HepG2 (cell line): ENCODE data around the gene IFIT1. TPM values are rescaled to one million over a fixed set of nuclear protein-coding genes. Genes with fewer than 3 reads are reported as not detected.

Source experiments
- AHR ChIP-seq: IDR thresholded peaks from 2 replicates; pipeline ENCODE4 v1.6.1; 2018; ENCODE audit warnings: missing genetic modification reagents, missing compliant biosample characterization
- DNMT1 ChIP-seq: sonication (generic); formaldehyde crosslinking; IDR thresholded peaks from 2 replicates; pipeline ENCODE4 v1.5.1; 2020; ENCODE audit warnings: mild to moderate bottlenecking, missing genetic modification reagents
- FOXA3 ChIP-seq: IDR thresholded peaks from 2 replicates; pipeline ENCODE4 v1.6.1; 2016; ENCODE audit warnings: missing genetic modification reagents, missing compliant biosample characterization
- HOXD1 ChIP-seq: sonication (generic); formaldehyde crosslinking; IDR thresholded peaks from 2 replicates; pipeline ENCODE4 v1.5.0; 2020; ENCODE audit warnings: missing genetic modification reagents
- MIER3 ChIP-seq: IDR thresholded peaks from 2 replicates; pipeline ENCODE4 v1.6.1; 2016; ENCODE audit warnings: missing compliant biosample characterization, borderline replicate concordance
- MTA3 ChIP-seq: sonication (generic); formaldehyde crosslinking; IDR thresholded peaks from 2 replicates; pipeline ENCODE4 v1.4.0; 2020; ENCODE audit warnings: missing genetic modification reagents
- NONO ChIP-seq, 2 experiments: fragments of 450-650 bp in 1 of 2; sonication (generic) in 1 of 2; formaldehyde crosslinking in 1 of 2; IDR thresholded peaks in 1 of 2; conservative IDR thresholded peaks in 1 of 2; 2 replicates each; pipeline versions ENCODE4 v1.6.1 to v1.8.0; 2017 to 2022; ENCODE audit warnings: mild to moderate bottlenecking in 1 of 2, missing genetic modification reagents in 1 of 2, moderate library complexity in 1 of 2
- PAWR ChIP-seq: sonication (generic); formaldehyde crosslinking; IDR thresholded peaks from 2 replicates; pipeline ENCODE4 v1.4.0; 2020; ENCODE audit warnings: missing genetic modification reagents, mild to moderate bottlenecking, borderline replicate concordance
- PCBP1 ChIP-seq: fragments of 200-400 bp; formaldehyde crosslinking; IDR thresholded peaks from 2 replicates; pipeline ENCODE4 v1.6.1; 2017; ENCODE audit warnings: mild to moderate bottlenecking, low read depth, low read length, borderline replicate concordance
- PHF20 ChIP-seq: sonication (generic); formaldehyde crosslinking; IDR thresholded peaks from 2 replicates; pipeline ENCODE4 v1.5.0; 2020; ENCODE audit warnings: mild to moderate bottlenecking, missing genetic modification reagents
- POLR2A ChIP-seq, 2 experiments: IDR thresholded peaks; 2 replicates each; pipeline ENCODE4 v1.6.1; 2011; ENCODE audit warnings: low read depth in 2 of 2, low read length in 2 of 2, mild to moderate bottlenecking in 1 of 2, moderate library complexity in 1 of 2; ENCODE audit not compliant: insufficient read depth in 1 of 2
- SRSF9 ChIP-seq: fragments of 200-400 bp; formaldehyde crosslinking; IDR thresholded peaks from 2 replicates; pipeline ENCODE4 v1.6.1; 2018; ENCODE audit warnings: borderline replicate concordance, mild to moderate bottlenecking, low read depth, low read length; ENCODE audit not compliant: insufficient read depth, poor library complexity, severe bottlenecking
- SUZ12 ChIP-seq: fragments of 150-350 bp; IDR thresholded peaks from 2 replicates; pipeline ENCODE4 v1.6.1; 2014; ENCODE audit warnings: low read depth, low read length
- TAF1 ChIP-seq: sonication (generic); formaldehyde crosslinking; IDR thresholded peaks from 2 replicates; pipeline ENCODE4 v1.4.0; 2020; ENCODE audit warnings: missing genetic modification reagents
- TGIF2 ChIP-seq: IDR thresholded peaks from 2 replicates; pipeline ENCODE4 v1.6.1; 2016; ENCODE audit warnings: control low read depth, missing compliant biosample characterization
- ZBTB44 ChIP-seq: sonication (generic); formaldehyde crosslinking; IDR thresholded peaks from 2 replicates; pipeline ENCODE4 v1.4.0; 2020; ENCODE audit warnings: missing genetic modification reagents
- ZNF230 ChIP-seq: sonication (generic); formaldehyde crosslinking; IDR thresholded peaks from 2 replicates; pipeline ENCODE4 v1.4.0; 2020; ENCODE audit warnings: mild to moderate bottlenecking, missing genetic modification reagents
- ZNF24 ChIP-seq: fragments of 450-650 bp; IDR thresholded peaks from 2 replicates; pipeline ENCODE4 v1.6.1; 2017; ENCODE audit warnings: antibody characterized with exemption, mild to moderate bottlenecking
- ZNF30 ChIP-seq: sonication (generic); formaldehyde crosslinking; IDR thresholded peaks from 2 replicates; pipeline ENCODE4 v1.5.0; 2020; ENCODE audit warnings: mild to moderate bottlenecking, missing genetic modification reagents
- ZNF446 ChIP-seq: sonication (generic); formaldehyde crosslinking; IDR thresholded peaks from 2 replicates; pipeline ENCODE4 v1.5.0; 2020; ENCODE audit warnings: mild to moderate bottlenecking, missing genetic modification reagents
- ZNF468 ChIP-seq: sonication (generic); formaldehyde crosslinking; IDR thresholded peaks from 2 replicates; pipeline ENCODE4 v1.8.0; 2022; ENCODE audit warnings: mild to moderate bottlenecking, moderate library complexity, missing genetic modification reagents
- ZNF580 ChIP-seq: IDR thresholded peaks from 2 replicates; pipeline ENCODE4 v1.6.1; 2016; ENCODE audit warnings: low read depth, borderline replicate concordance
- ZNF746 ChIP-seq: sonication (generic); formaldehyde crosslinking; IDR thresholded peaks from 2 replicates; pipeline ENCODE4 v1.8.0; 2022; ENCODE audit warnings: mild to moderate bottlenecking, missing genetic modification reagents
- ZNF790 ChIP-seq: sonication (generic); formaldehyde crosslinking; IDR thresholded peaks from 2 replicates; pipeline ENCODE4 v1.8.0; 2022; ENCODE audit warnings: missing genetic modification reagents, mild to moderate bottlenecking, borderline replicate concordance
- ZSCAN25 ChIP-seq: sonication (generic); formaldehyde crosslinking; IDR thresholded peaks from 2 replicates; pipeline ENCODE4 v1.8.0; 2022; ENCODE audit warnings: mild to moderate bottlenecking, missing genetic modification reagents
- polyA plus RNA-seq, 8 experiments: library from polyadenylated mRNA; depleted of rRNA in 3 of 8; stranded (reverse) in 7 of 8; unstranded in 1 of 8; fragments of >200 nt; fragmentation: Illumina TruSeq in 4 of 8; extraction: Trizol in 4 of 8; gene quantifications; 2 replicates each; pipeline versions ENCODE4 v1.2.1 to v1.2.3, GENCODE V29; 2011 to 2016; ENCODE audit warnings: low read depth in 4 of 8, missing spikeins in 1 of 8, mixed read lengths in 1 of 8; ENCODE audit not compliant: insufficient read depth in 1 of 8
- total RNA-seq, 5 experiments: library from RNA; depleted of rRNA; stranded (reverse); fragments of >200 nt; fragmentation: Illumina TruSeq; extraction: Trizol; gene quantifications; 2 replicates each; pipeline ENCODE4 v1.2.3, GENCODE V29; 2016; ENCODE audit warnings: low read depth in 1 of 5
- TF ChIP-seq, protein P1 (sequence below): IDR thresholded peaks from 2 replicates; pipeline ENCODE4 v1.6.1; 2016; ENCODE audit warnings: missing biosample characterization, missing genetic modification reagents, low read depth
- TF ChIP-seq, protein P2 (sequence below): sonication (generic); formaldehyde crosslinking; IDR thresholded peaks from 2 replicates; pipeline ENCODE4 v1.4.0; 2020; ENCODE audit warnings: missing genetic modification reagents

IFIT1 gene
- total and polyA plus RNA-seq, 2 of the 13 experiments (the other 11 are each of a cell fraction or from before 2014, with no cell fraction given), result 1.5 to 5.5 TPM

DNA sequence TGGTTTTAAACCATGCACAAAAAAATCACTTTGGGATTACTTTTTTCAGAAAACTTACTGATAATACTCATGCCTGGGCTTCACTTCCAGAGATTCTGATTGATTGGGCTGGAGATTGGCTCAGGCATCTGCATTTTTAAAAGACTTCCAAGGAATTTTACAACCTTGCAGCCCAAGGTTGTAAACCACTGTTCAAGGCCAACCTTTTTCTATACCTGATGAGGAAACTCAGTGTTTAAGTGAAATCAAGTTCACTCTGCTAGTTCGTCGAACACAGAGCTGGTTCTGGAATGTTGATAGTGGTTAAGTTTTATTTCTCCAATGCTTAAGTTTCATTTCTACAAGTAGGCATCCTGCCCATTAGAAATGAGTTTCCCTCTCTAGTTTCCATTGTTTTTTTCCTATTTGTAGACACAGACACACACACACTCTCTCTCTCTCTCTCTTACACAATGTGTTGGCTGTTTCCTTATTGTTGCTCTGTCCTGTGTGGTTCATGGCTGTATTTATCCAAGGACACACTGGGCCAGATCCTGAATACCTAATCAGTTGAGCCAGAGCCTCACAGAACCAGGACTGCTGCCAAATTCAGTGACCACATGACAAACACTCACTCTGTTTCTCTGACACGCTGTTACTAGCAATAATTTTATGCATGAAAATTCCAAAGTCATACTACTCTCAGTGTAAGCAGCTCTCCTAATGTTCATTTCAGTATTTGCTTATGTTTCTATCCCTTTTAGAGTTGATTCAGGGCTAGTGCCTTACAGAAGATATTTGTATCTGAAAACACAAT, 18.3 kb upstream of the IFIT1 start (continued):
- TF ChIP-seq SRSF9 (no peak), MIER3 (CRISPR knock-in tag) (peak; percentile 94; the same call in 1 of the 2 replicates), ZNF446 (CRISPR knock-in tag) (no peak), HOXD1 (no peak), PAWR (no peak), ZNF30 (no peak), DNMT1 (CRISPR knock-in tag) (no peak), ZSCAN25 (no peak), SUZ12 (no peak), ZNF468 (CRISPR knock-in tag) (no peak), ZNF580 (CRISPR knock-in tag) (no peak), ZNF746 (CRISPR knock-in tag) (no peak), TAF1 (CRISPR knock-in tag) (no peak), ZNF790 (CRISPR knock-in tag) (no peak), ZNF230 (CRISPR knock-in tag) (no peak), NONO (IDR thresholded peaks at IDR 0.05) (no peak), NONO (CRISPR knock-in tag; conservative IDR thresholded peaks at IDR 0.05) (peak; percentile 72), ZBTB44 (CRISPR knock-in tag) (no peak), AHR (CRISPR knock-in tag) (no peak), POLR2A (IDR thresholded peaks at IDR 0.05; ENCODE audit: insufficient read depth in 1 of 2, low read depth in 2 of 2, low read length in 2 of 2) (no peak), FOXA3 (CRISPR knock-in tag) (peak; percentile 92), PCBP1 (no peak), TGIF2 (peak; percentile 70; the same call in 1 of the 2 replicates), MTA3 (CRISPR knock-in tag) (no peak), PHF20 (0 out of 2 replicates have a peak, but pooled peaks have one; percentile 28), ZNF24 (no peak)
- TF ChIP-seq, protein P1, sequence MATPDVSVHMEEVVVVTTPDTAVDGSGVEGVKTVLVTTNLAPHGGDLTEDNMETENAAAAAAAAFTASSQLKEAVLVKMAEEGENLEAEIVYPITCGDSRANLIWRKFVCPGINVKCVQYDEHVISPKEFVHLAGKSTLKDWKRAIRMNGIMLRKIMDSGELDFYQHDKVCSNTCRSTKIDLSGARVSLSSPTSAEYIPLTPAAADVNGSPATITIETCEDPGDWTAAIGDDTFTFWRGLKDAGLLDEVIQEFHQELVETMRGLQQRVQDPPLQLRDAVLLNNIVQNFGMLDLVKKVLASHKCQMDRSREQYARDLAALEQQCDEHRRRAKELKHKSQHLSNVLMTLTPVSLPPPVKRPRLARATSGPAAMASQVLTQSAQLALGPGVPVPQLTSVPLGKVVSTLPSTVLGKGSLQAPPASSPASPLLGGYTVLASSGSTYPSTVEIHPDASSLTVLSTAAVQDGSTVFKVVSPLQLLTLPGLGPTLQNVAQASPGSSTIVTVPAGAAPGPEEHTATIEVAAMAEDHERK, result no peak
- TF ChIP-seq, protein P2, sequence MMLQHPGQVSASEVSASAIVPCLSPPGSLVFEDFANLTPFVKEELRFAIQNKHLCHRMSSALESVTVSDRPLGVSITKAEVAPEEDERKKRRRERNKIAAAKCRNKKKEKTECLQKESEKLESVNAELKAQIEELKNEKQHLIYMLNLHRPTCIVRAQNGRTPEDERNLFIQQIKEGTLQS (CRISPR knock-in tag), result no peak
